ENCODE data around the gene OAT.

OAT gene

DNA sequence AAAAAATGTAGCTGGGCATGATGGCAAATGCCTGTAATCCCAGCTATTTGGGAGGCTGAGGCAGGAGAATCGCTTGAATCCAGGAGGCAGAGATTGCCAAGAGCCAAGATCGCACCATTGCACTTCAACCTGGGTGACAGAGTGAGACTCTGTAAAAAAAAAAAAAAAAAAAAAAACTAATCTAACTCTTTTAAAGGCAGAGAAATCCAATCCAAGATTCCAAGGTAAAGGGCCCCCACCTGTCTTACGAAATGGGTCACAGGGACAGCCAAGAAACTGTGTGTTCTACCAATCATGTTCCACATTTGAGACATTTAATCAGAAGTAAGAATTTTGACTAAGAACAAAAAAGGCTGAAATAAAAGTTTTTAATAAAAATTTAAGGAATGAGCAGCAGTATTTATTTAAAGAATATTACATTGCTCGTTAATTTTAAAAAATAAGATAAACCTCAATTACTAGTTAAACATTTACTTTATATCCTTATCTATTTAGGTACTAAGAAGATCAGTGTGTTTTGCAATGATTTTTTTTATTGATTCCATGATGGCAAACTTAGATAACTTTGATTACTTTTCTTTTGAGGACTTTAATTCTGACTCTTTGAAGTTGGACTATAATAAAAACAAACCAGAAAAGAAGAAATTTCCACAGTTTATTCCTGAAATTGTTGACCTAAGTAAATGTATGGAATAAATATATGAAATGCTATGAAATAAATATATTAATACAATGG lies 6.7 kb upstream of the OAT start:
- H3K27ac Mint-ChIP-seq: no peak overlapping the region
- H3K4me3 Mint-ChIP-seq: no peak overlapping the region
- H3K36me3 Mint-ChIP-seq (ENCODE audit: low read depth): no peaks in the 10 kb centered on the region
- TF ChIP-seq, protein P1, sequence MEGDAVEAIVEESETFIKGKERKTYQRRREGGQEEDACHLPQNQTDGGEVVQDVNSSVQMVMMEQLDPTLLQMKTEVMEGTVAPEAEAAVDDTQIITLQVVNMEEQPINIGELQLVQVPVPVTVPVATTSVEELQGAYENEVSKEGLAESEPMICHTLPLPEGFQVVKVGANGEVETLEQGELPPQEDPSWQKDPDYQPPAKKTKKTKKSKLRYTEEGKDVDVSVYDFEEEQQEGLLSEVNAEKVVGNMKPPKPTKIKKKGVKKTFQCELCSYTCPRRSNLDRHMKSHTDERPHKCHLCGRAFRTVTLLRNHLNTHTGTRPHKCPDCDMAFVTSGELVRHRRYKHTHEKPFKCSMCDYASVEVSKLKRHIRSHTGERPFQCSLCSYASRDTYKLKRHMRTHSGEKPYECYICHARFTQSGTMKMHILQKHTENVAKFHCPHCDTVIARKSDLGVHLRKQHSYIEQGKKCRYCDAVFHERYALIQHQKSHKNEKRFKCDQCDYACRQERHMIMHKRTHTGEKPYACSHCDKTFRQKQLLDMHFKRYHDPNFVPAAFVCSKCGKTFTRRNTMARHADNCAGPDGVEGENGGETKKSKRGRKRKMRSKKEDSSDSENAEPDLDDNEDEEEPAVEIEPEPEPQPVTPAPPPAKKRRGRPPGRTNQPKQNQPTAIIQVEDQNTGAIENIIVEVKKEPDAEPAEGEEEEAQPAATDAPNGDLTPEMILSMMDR (IDR thresholded peaks at IDR 0.05; ENCODE audit: unreplicated experiment in 3 of 3): no peak
- no peaks in the 10 kb centered on the region for H3K9me3 Mint-ChIP-seq
- no peaks in the 10 kb centered on the region for H3K4me1 Mint-ChIP-seq
- peaks cover 60% of the 10 kb centered on the region for H3K27me3 Mint-ChIP-seq (ENCODE audit: low read depth)

- Mint-ChIP-seq H3K4me1 (no peaks in the 10 kb centered on the region), H3K27me3 (ENCODE audit: low read depth) (peaks cover 62% of the 10 kb centered on the region), H3K4me3 (no peak overlapping the region), H3K9me3 (no peaks in the 10 kb centered on the region), H3K27ac (no peak overlapping the region), H3K36me3 (ENCODE audit: low read depth) (no peaks in the 10 kb centered on the region)
- TF ChIP-seq, protein P1 (IDR thresholded peaks at IDR 0.05; ENCODE audit: unreplicated experiment in 3 of 3): no peak
These were observed 5.1 kb upstream of the OAT start for GRCh38 chr10:124423813-124424212.

- Mint-ChIP-seq H3K36me3 (ENCODE audit: low read depth) (no peaks in the 10 kb centered on the region), H3K27ac (no peak overlapping the region), H3K9me3 (no peaks in the 10 kb centered on the region), H3K4me3 (no peak overlapping the region), H3K4me1 (no peaks in the 10 kb centered on the region), H3K27me3 (ENCODE audit: low read depth) (peaks cover 59% of the 10 kb centered on the region)
- TF ChIP-seq, protein P1 (IDR thresholded peaks at IDR 0.05; ENCODE audit: unreplicated experiment in 3 of 3): no peak
These were observed 4.0 kb upstream of the OAT start for GRCh38 chr10:124422742-124423141.

DNA sequence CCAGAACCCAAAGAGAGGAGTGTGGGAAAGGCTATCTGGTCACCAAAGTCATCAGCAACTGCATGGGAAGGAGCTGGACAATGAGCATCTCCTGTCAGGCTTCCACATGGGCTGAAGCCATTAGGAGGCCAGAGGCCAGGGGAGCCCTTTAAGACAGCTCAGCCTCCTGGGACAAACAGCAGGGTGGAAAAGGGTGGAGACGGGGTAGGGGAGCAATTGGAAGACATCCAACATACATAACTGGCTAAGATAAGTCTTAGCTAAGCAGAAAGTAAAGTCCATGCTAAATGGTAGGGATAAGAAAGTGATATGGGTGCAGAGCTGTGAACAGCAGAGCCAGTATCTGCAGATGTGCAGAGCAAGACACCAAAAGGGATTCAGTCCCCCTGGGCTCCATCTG lies 1.5 kb upstream of the OAT start:
- Mint-ChIP-seq H3K4me3 (peak overlapping the region; percentile 11 to 42 (median 31)), H3K27me3 (ENCODE audit: low read depth) (peaks cover 44% of the 10 kb centered on the region), H3K27ac (no peak overlapping the region), H3K36me3 (ENCODE audit: low read depth) (no peaks in the 10 kb centered on the region), H3K4me1 (peaks cover 19% of the 10 kb centered on the region), H3K9me3 (no peaks in the 10 kb centered on the region)
- TF ChIP-seq, protein P1 (IDR thresholded peaks at IDR 0.05; ENCODE audit: unreplicated experiment in 3 of 3): no peak

DNA sequence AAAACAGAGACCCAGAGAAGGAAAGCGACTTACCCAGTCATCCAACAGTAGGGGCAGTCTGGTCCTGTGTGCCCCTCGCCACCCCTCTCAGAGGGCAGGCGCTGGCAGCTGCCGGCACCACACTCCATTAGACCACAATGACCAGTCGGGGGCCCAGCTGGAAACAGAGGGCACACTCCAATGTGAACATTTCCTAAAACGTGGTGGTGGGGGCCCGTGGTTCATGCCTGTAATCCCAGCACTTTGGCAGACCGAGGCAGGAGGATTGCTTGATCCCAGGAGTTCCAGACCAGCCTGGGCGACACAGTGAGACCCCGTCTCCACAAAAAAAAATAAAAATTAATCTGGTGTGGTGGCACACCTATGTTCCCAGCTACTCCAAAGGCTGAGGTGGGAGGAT lies 912 bp upstream of the OAT start:
- H3K4me3 Mint-ChIP-seq: peak overlapping the region; percentile 86 to 91 (median 89)
- no peaks in the 10 kb centered on the region for H3K9me3 Mint-ChIP-seq
- no peaks in the 10 kb centered on the region for H3K36me3 Mint-ChIP-seq (ENCODE audit: low read depth)
- TF ChIP-seq, protein P1 (IDR thresholded peaks at IDR 0.05; ENCODE audit: unreplicated experiment in 3 of 3): no peak
- H3K27me3 Mint-ChIP-seq (ENCODE audit: low read depth): peaks cover 43% of the 10 kb centered on the region
- no peak overlapping the region for H3K27ac Mint-ChIP-seq
- peaks cover 22% of the 10 kb centered on the region for H3K4me1 Mint-ChIP-seq

All from nephron (organoid).